HEK293 (cell line): ENCODE results near the gene PIK3R1.

Source experiments
- CTCF ChIA-PET: fragments of 350-600 bp; formaldehyde crosslinking; extraction: SDS; loops from one replicate; lab custom pipeline; 2021; ENCODE audit warnings: antibody characterized with exemption; lab: Yijun Ruan, JAX
- POLR2A ChIA-PET: fragments of 300-600 bp; formaldehyde crosslinking; extraction: SDS; loops from one replicate; lab custom pipeline; 2020; ENCODE audit warnings: antibody characterized with exemption, inconsistent platforms; lab: Yijun Ruan, JAX
- H3K27ac ChIP-seq: fragments of 200-500 bp; sonication (Bioruptor generic); 2 replicates; pipeline ENCODE4 v1.5.1; 2014; ENCODE audit warnings: low read depth, low read length, control low read depth, inconsistent platforms; ENCODE audit errors: extremely low read depth
- H3K36me3 ChIP-seq, 2 experiments: fragments of 200-500 bp in 1 of 2; sonication (Bioruptor generic) in 1 of 2; 1 replicate in 1 of 2; 2 replicates in 1 of 2; pipeline ENCODE4 v1.5.1; 2014 to 2017; ENCODE audit warnings: inconsistent platforms in 2 of 2, low read length in 2 of 2; ENCODE audit not compliant: control insufficient read depth in 2 of 2, insufficient read depth in 1 of 2
- H3K4me1 ChIP-seq: fragments of 200-500 bp; sonication (Bioruptor generic); 2 replicates; pipeline ENCODE4 v1.5.1; 2014; ENCODE audit warnings: mild to moderate bottlenecking, low read length, inconsistent platforms; ENCODE audit not compliant: control insufficient read depth, insufficient read depth
- H3K4me3 ChIP-seq: 2 replicates; pipeline ENCODE4 v1.5.1; 2011; ENCODE audit warnings: low read depth, mild to moderate bottlenecking, control low read depth, low read length, moderate library complexity
- H3K9me3 ChIP-seq: fragments of 200-500 bp; sonication (Bioruptor generic); 2 replicates; pipeline ENCODE4 v1.5.1; 2014; ENCODE audit warnings: low read depth, low read length, inconsistent platforms; ENCODE audit not compliant: control insufficient read depth, insufficient read depth
- GLIS1 ChIP-seq: fragments of 450-650 bp; formaldehyde crosslinking; IDR thresholded peaks from 2 replicates; pipeline ENCODE4 v1.5.1; 2016; ENCODE audit warnings: missing biosample characterization, missing genetic modification characterization
- KLF1 ChIP-seq: fragments of 450-650 bp; formaldehyde crosslinking; IDR thresholded peaks from 2 replicates; pipeline ENCODE4 v1.5.1; 2016; ENCODE audit warnings: missing biosample characterization, missing genetic modification characterization
- OSR2 ChIP-seq: fragments of 450-650 bp; formaldehyde crosslinking; IDR thresholded peaks from 2 replicates; pipeline ENCODE4 v1.5.1; 2016; ENCODE audit warnings: missing biosample characterization, missing genetic modification characterization
- OVOL3 ChIP-seq: fragments of 450-650 bp; formaldehyde crosslinking; IDR thresholded peaks from 2 replicates; pipeline ENCODE4 v1.5.1; 2016; ENCODE audit warnings: missing biosample characterization, missing genetic modification characterization
- RBAK ChIP-seq: fragments of 450-650 bp; formaldehyde crosslinking; IDR thresholded peaks from 2 replicates; pipeline ENCODE4 v1.5.1; 2016; ENCODE audit warnings: missing biosample characterization, missing genetic modification characterization
- SCRT2 ChIP-seq: fragments of 450-650 bp; formaldehyde crosslinking; IDR thresholded peaks from 2 replicates; pipeline ENCODE4 v1.5.1; 2016; ENCODE audit warnings: missing biosample characterization, missing genetic modification characterization
- TCF7L2 ChIP-seq: IDR thresholded peaks from 2 replicates; pipeline ENCODE4 v1.6.1; 2011; ENCODE audit warnings: low read depth, mild to moderate bottlenecking, inconsistent platforms, low read length, moderate library complexity, borderline replicate concordance
- ZBTB20 ChIP-seq: fragments of 450-650 bp; formaldehyde crosslinking; IDR thresholded peaks from 2 replicates; pipeline ENCODE4 v1.5.1; 2016; ENCODE audit warnings: missing biosample characterization, missing genetic modification characterization
- ZBTB21 ChIP-seq: fragments of 450-650 bp; formaldehyde crosslinking; IDR thresholded peaks from 2 replicates; pipeline ENCODE4 v1.5.1; 2017; ENCODE audit warnings: missing biosample characterization, missing genetic modification characterization
- ZFP37 ChIP-seq: fragments of 450-650 bp; formaldehyde crosslinking; IDR thresholded peaks from 2 replicates; pipeline ENCODE4 v1.5.1; 2016; ENCODE audit warnings: missing biosample characterization, missing genetic modification characterization
- ZIC2 ChIP-seq: fragments of 450-650 bp; formaldehyde crosslinking; IDR thresholded peaks from 2 replicates; pipeline ENCODE4 v1.5.1; 2016; ENCODE audit warnings: missing biosample characterization, missing genetic modification characterization
- ZNF10 ChIP-seq: fragments of 450-650 bp; formaldehyde crosslinking; IDR thresholded peaks from 2 replicates; pipeline ENCODE4 v1.5.1; 2017; ENCODE audit warnings: missing biosample characterization, missing genetic modification characterization
- ZNF112 ChIP-seq: fragments of 450-650 bp; formaldehyde crosslinking; IDR thresholded peaks from 2 replicates; pipeline ENCODE4 v1.5.0; 2017; ENCODE audit warnings: missing biosample characterization, missing genetic modification characterization
- ZNF423 ChIP-seq: fragments of 450-650 bp; formaldehyde crosslinking; IDR thresholded peaks from 2 replicates; pipeline ENCODE4 v1.5.1; 2016; ENCODE audit warnings: missing biosample characterization, missing genetic modification characterization
- ZNF600 ChIP-seq: fragments of 450-650 bp; formaldehyde crosslinking; IDR thresholded peaks from 2 replicates; pipeline ENCODE4 v1.5.1; 2016; ENCODE audit warnings: missing biosample characterization, missing genetic modification characterization
- ZNF624 ChIP-seq: fragments of 450-650 bp; formaldehyde crosslinking; IDR thresholded peaks from 2 replicates; pipeline ENCODE4 v1.5.1; 2017; ENCODE audit warnings: missing biosample characterization, missing genetic modification characterization
- ZNF629 ChIP-seq: fragments of 450-650 bp; formaldehyde crosslinking; IDR thresholded peaks from 2 replicates; pipeline ENCODE4 v1.5.1; 2017; ENCODE audit warnings: missing biosample characterization, missing genetic modification characterization
- ZNF76 ChIP-seq: fragments of 450-650 bp; formaldehyde crosslinking; IDR thresholded peaks from 2 replicates; pipeline ENCODE4; 2016; ENCODE audit warnings: low read depth, missing biosample characterization, missing genetic modification characterization, borderline replicate concordance
- ZNF792 ChIP-seq: fragments of 450-650 bp; formaldehyde crosslinking; IDR thresholded peaks from 2 replicates; pipeline ENCODE4 v1.5.1; 2016; ENCODE audit warnings: missing biosample characterization, missing genetic modification characterization
- ZNF830 ChIP-seq: fragments of 450-650 bp; IDR thresholded peaks from 2 replicates; pipeline ENCODE4 v1.5.0; 2018; ENCODE audit warnings: missing biosample characterization, missing genetic modification characterization, low read depth, mild to moderate bottlenecking, moderate library complexity
- ZNF837 ChIP-seq: fragments of 450-650 bp; formaldehyde crosslinking; IDR thresholded peaks from 2 replicates; pipeline ENCODE4 v1.5.1; 2016; ENCODE audit warnings: missing biosample characterization, missing genetic modification characterization
- TF ChIP-seq, protein P1 (sequence below): fragments of 450-650 bp; formaldehyde crosslinking; IDR thresholded peaks from 2 replicates; pipeline ENCODE4 v1.5.1; 2016; ENCODE audit warnings: missing biosample characterization, missing genetic modification characterization, borderline replicate concordance
- TF ChIP-seq, protein P2 (sequence below): fragments of 450-650 bp; formaldehyde crosslinking; IDR thresholded peaks from 2 replicates; pipeline ENCODE4 v1.5.1; 2016; ENCODE audit warnings: missing biosample characterization, missing genetic modification characterization
- TF ChIP-seq, protein P3 (sequence below): fragments of 450-650 bp; formaldehyde crosslinking; IDR thresholded peaks from 2 replicates; pipeline ENCODE4 v1.5.1; 2016; ENCODE audit warnings: missing biosample characterization, missing genetic modification characterization

Gene PIK3R1

DNA sequence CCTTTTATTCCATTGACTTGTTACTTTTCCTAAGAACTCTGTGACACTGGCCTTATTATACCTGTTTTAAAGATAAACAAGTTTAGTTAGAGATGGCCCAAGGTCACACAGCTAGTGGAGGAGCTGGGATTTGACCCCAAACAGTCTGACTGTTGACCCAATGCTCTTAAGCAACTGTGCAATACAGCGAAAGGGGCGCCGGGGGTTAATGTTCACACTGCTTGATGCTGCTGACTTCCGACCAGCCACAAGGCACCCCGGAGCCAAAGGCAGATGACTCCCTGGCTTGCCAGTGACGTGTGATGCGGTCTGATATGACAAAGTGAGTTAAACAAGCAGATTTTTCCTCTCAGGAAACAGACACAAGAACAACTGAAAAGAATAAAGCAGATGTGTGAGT, 23.9 kb downstream of the PIK3R1 start:
- TF ChIP-seq GLIS1 (tag by site-specific recombination) (no peak; the same call in 1 of the 2 replicates), OVOL3 (tag by site-specific recombination) (no peak), ZNF624 (tag by site-specific recombination) (no peak), ZNF792 (tag by site-specific recombination) (no peak), ZNF600 (tag by site-specific recombination) (0 out of 2 replicates have a peak, but pooled peaks have one; percentile 38), ZNF837 (tag by site-specific recombination) (no peak), ZNF423 (tag by site-specific recombination) (peak; percentile 17; the same call in 1 of the 2 replicates), OSR2 (tag by site-specific recombination) (0 out of 2 replicates have a peak, but pooled peaks have one; percentile 15), KLF1 (tag by site-specific recombination) (no peak), ZBTB21 (tag by site-specific recombination) (0 out of 2 replicates have a peak, but pooled peaks have one; percentile 39), ZIC2 (peak; percentile 63), TCF7L2 (no peak), ZNF112 (tag by site-specific recombination) (no peak), ZNF76 (tag by site-specific recombination) (no peak), ZNF830 (no peak), ZNF10 (tag by site-specific recombination) (0 out of 2 replicates have a peak, but pooled peaks have one; percentile 43), SCRT2 (tag by site-specific recombination) (0 out of 2 replicates have a peak, but pooled peaks have one; percentile 8), RBAK (tag by site-specific recombination) (no peak), ZNF629 (tag by site-specific recombination) (peak; percentile 64; the same call in 1 of the 2 replicates), ZFP37 (tag by site-specific recombination) (0 out of 2 replicates have a peak, but pooled peaks have one; percentile 26), ZBTB20 (peak; percentile 59; the same call in 1 of the 2 replicates)
- TF ChIP-seq, protein P1, sequence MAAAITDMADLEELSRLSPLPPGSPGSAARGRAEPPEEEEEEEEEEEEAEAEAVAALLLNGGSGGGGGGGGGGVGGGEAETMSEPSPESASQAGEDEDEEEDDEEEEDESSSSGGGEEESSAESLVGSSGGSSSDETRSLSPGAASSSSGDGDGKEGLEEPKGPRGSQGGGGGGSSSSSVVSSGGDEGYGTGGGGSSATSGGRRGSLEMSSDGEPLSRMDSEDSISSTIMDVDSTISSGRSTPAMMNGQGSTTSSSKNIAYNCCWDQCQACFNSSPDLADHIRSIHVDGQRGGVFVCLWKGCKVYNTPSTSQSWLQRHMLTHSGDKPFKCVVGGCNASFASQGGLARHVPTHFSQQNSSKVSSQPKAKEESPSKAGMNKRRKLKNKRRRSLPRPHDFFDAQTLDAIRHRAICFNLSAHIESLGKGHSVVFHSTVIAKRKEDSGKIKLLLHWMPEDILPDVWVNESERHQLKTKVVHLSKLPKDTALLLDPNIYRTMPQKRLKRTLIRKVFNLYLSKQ = no peak
- TF ChIP-seq, protein P2, sequence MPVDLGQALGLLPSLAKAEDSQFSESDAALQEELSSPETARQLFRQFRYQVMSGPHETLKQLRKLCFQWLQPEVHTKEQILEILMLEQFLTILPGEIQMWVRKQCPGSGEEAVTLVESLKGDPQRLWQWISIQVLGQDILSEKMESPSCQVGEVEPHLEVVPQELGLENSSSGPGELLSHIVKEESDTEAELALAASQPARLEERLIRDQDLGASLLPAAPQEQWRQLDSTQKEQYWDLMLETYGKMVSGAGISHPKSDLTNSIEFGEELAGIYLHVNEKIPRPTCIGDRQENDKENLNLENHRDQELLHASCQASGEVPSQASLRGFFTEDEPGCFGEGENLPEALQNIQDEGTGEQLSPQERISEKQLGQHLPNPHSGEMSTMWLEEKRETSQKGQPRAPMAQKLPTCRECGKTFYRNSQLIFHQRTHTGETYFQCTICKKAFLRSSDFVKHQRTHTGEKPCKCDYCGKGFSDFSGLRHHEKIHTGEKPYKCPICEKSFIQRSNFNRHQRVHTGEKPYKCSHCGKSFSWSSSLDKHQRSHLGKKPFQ (tag by site-specific recombination) = peak; percentile 85
- TF ChIP-seq, protein P3, sequence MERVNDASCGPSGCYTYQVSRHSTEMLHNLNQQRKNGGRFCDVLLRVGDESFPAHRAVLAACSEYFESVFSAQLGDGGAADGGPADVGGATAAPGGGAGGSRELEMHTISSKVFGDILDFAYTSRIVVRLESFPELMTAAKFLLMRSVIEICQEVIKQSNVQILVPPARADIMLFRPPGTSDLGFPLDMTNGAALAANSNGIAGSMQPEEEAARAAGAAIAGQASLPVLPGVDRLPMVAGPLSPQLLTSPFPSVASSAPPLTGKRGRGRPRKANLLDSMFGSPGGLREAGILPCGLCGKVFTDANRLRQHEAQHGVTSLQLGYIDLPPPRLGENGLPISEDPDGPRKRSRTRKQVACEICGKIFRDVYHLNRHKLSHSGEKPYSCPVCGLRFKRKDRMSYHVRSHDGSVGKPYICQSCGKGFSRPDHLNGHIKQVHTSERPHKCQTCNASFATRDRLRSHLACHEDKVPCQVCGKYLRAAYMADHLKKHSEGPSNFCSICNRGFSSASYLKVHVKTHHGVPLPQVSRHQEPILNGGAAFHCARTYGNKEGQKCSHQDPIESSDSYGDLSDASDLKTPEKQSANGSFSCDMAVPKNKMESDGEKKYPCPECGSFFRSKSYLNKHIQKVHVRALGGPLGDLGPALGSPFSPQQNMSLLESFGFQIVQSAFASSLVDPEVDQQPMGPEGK (tag by site-specific recombination) = no peak
- Histone ChIP-seq H3K4me3 (no peak overlapping the region), H3K27ac (no peak overlapping the region), H3K4me1 (peaks cover 25% of the 10 kb centered on the region), H3K9me3 (no peaks in the 10 kb centered on the region), H3K36me3 (no peaks in the 10 kb centered on the region)
- CTCF ChIA-PET = interaction anchor here (1.7 kb wide), 1 partner anchor 14 kb away, joined by 5 read pairs; no protein-coding TSS in a partner anchor
- POLR2A ChIA-PET = interaction anchor here (2.8 kb wide), 1 partner anchor 23 kb away, joined by 18 read pairs; the partner anchor contains the start of gene PIK3R1
